Stomach (tissue), 4 donors: ENCODE results near the gene MCM5.

Source experiments
- POLR2A ChIP-seq, 4 donors: fragments of 450-650 bp; IDR thresholded peaks; one replicate each; pipeline ENCODE4 v1.6.1; 2016; ENCODE audit warnings: antibody characterized with exemption in 4 of 4, control low read depth in 2 of 4, mild to moderate bottlenecking in 1 of 4, moderate library complexity in 1 of 4
- POLR2AphosphoS5 ChIP-seq, 3 donors: sonication (generic); formaldehyde crosslinking; IDR thresholded peaks; one replicate each; pipeline ENCODE4 v1.6.1; 2016; ENCODE audit warnings: antibody characterized with exemption in 3 of 3
- TF ChIP-seq, protein P1 (sequence below), 7 experiments: fragments of 450-650 bp in 4 of 7; fragments of 200-600 bp in 3 of 7; sonication (generic) in 3 of 7; IDR thresholded peaks; one replicate each; pipeline ENCODE4 v1.5.1; 2016 to 2019; ENCODE audit warnings: antibody characterized with exemption in 7 of 7, control low read depth in 2 of 7, mild to moderate bottlenecking in 1 of 7

- TF ChIP-seq, protein P1, sequence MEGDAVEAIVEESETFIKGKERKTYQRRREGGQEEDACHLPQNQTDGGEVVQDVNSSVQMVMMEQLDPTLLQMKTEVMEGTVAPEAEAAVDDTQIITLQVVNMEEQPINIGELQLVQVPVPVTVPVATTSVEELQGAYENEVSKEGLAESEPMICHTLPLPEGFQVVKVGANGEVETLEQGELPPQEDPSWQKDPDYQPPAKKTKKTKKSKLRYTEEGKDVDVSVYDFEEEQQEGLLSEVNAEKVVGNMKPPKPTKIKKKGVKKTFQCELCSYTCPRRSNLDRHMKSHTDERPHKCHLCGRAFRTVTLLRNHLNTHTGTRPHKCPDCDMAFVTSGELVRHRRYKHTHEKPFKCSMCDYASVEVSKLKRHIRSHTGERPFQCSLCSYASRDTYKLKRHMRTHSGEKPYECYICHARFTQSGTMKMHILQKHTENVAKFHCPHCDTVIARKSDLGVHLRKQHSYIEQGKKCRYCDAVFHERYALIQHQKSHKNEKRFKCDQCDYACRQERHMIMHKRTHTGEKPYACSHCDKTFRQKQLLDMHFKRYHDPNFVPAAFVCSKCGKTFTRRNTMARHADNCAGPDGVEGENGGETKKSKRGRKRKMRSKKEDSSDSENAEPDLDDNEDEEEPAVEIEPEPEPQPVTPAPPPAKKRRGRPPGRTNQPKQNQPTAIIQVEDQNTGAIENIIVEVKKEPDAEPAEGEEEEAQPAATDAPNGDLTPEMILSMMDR (IDR thresholded peaks at IDR 0.05) = no peak
- TF ChIP-seq POLR2AphosphoS5 (IDR thresholded peaks at IDR 0.05) (no peak), POLR2A (IDR thresholded peaks at IDR 0.05) (no peak)
Measured at GRCh38 chr22:35462498-35463230, 62.7 kb downstream of the MCM5 start.
